HCT116 (cell line): ENCODE results near the gene ASB1.

Experiments used
- EZH2 ChIP-seq: fragments of 200-600 bp; sonication (generic); IDR thresholded peaks from 2 replicates; pipeline ENCODE4 v1.6.1; 2017; ENCODE audit warnings: antibody characterized with exemption, mixed run types
- EZH2phosphoT487 ChIP-seq: fragments of 200-600 bp; IDR thresholded peaks from 2 replicates; pipeline ENCODE4 v1.6.1; 2018; ENCODE audit warnings: antibody characterized with exemption, borderline replicate concordance
- JUND ChIP-seq: IDR thresholded peaks from 2 replicates; pipeline ENCODE4 v1.6.1; 2012
- POLR2A ChIP-seq: IDR thresholded peaks from 2 replicates; pipeline ENCODE4 v1.7.0; 2011; ENCODE audit warnings: borderline replicate concordance; ENCODE audit not compliant: insufficient read depth, insufficient read length; ENCODE audit errors: extremely low read depth
- POLR2AphosphoS5 ChIP-seq: IDR thresholded peaks from 2 replicates; pipeline ENCODE4 v1.6.1; 2011; ENCODE audit warnings: mild to moderate bottlenecking, low read depth, low read length, moderate library complexity
- SIN3A ChIP-seq: IDR thresholded peaks from 2 replicates; pipeline ENCODE4 v1.6.1; 2012; ENCODE audit warnings: low read depth
- SP1 ChIP-seq: IDR thresholded peaks from 2 replicates; pipeline ENCODE4 v1.6.1; 2012; ENCODE audit warnings: low read depth
- TCF7L2 ChIP-seq: IDR thresholded peaks from 2 replicates; pipeline ENCODE4 v1.7.0; 2011; ENCODE audit warnings: borderline replicate concordance, inconsistent platforms; ENCODE audit not compliant: insufficient read depth, insufficient read length; ENCODE audit errors: extremely low read depth
- ZBTB33 ChIP-seq: IDR thresholded peaks from 2 replicates; pipeline ENCODE4 v1.6.1; 2011; ENCODE audit warnings: mild to moderate bottlenecking, low read length, moderate library complexity; ENCODE audit not compliant: insufficient replicate concordance; ENCODE audit errors: extremely low read depth
- ZFX ChIP-seq: fragments of 450-650 bp; IDR thresholded peaks from 2 replicates; pipeline ENCODE4 v1.6.1; 2017
- TF ChIP-seq, protein P1 (sequence below): IDR thresholded peaks from 2 replicates; pipeline ENCODE4 v1.6.1; 2012
- TF ChIP-seq, protein P2 (sequence below), 3 experiments: fragments of 200-600 bp in 1 of 3; sonication (generic) in 1 of 3; IDR thresholded peaks in 2 of 3; conservative IDR thresholded peaks in 1 of 3; 2 replicates each; pipeline ENCODE4 v1.5.1; 2012 to 2017; ENCODE audit warnings: low read depth in 2 of 3, low read length in 2 of 3, antibody characterized with exemption in 1 of 3, borderline replicate concordance in 1 of 3, control low read depth in 1 of 3, mild to moderate bottlenecking in 1 of 3, mixed read lengths in 1 of 3, mixed run types in 1 of 3, moderate library complexity in 1 of 3; ENCODE audit not compliant: insufficient read depth in 1 of 3
- TF ChIP-seq, protein P3 (sequence below): IDR thresholded peaks from 2 replicates; pipeline ENCODE4 v1.6.1; 2012; ENCODE audit warnings: low read depth

DNA sequence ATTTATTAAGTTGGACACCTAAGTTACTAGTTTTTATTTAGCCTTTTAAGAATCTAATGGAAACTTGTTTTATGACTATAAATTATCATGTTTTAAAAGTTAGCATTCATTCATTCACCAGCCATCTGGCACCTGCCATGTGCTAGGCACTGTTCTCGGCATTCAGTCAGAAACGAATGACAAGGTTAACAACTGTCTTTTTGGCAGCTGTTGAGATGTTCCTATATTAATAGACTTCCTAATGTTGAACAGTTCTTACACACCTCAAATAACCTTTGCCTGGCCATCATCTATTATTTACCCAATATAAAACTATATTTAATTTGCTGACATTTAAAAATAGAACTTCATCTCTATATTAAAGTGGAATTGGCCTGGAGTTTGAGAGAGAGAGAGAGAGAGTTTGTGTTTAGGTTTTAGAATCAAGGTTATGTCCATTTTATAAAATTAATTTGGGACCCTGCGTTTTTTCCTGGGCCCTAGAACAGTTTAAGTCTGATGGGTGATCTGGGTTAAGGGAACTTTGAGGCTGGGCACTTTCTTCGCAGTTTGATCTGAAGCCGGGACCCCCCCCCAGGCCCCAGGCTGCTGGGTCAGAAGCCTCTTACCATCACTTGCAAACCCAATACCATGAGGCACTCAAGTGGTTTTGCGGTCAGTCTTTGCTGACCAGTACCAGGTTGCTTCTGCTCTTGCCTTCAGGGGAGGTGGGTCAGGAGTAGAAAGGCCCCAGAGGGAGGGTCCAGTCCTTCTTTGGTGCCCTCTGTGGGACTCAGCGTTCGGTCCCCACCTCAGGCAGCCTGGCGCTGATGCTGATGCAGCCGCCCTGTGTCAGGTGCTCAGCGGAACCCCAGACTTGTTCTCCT, 48.3 kb upstream of the ASB1 start:
- TF ChIP-seq, protein P1, sequence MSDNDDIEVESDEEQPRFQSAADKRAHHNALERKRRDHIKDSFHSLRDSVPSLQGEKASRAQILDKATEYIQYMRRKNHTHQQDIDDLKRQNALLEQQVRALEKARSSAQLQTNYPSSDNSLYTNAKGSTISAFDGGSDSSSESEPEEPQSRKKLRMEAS: no peak
- TF ChIP-seq ZFX (no peak), TCF7L2 (no peak), POLR2AphosphoS5 (no peak), JUND (no peak), SP1 (no peak), SIN3A (no peak), EZH2 (no peak), POLR2A (no peak), ZBTB33 (no peak), EZH2phosphoT487 (no peak)
- TF ChIP-seq, protein P2, sequence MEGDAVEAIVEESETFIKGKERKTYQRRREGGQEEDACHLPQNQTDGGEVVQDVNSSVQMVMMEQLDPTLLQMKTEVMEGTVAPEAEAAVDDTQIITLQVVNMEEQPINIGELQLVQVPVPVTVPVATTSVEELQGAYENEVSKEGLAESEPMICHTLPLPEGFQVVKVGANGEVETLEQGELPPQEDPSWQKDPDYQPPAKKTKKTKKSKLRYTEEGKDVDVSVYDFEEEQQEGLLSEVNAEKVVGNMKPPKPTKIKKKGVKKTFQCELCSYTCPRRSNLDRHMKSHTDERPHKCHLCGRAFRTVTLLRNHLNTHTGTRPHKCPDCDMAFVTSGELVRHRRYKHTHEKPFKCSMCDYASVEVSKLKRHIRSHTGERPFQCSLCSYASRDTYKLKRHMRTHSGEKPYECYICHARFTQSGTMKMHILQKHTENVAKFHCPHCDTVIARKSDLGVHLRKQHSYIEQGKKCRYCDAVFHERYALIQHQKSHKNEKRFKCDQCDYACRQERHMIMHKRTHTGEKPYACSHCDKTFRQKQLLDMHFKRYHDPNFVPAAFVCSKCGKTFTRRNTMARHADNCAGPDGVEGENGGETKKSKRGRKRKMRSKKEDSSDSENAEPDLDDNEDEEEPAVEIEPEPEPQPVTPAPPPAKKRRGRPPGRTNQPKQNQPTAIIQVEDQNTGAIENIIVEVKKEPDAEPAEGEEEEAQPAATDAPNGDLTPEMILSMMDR (IDR thresholded peaks at IDR 0.05 in 2 of 3, conservative IDR thresholded peaks at IDR 0.05 in 1 of 3; ENCODE audit: borderline replicate concordance in 1 of 3, insufficient read depth in 1 of 3, low read depth in 2 of 3, low read length in 2 of 3): no peak
- TF ChIP-seq, protein P3, sequence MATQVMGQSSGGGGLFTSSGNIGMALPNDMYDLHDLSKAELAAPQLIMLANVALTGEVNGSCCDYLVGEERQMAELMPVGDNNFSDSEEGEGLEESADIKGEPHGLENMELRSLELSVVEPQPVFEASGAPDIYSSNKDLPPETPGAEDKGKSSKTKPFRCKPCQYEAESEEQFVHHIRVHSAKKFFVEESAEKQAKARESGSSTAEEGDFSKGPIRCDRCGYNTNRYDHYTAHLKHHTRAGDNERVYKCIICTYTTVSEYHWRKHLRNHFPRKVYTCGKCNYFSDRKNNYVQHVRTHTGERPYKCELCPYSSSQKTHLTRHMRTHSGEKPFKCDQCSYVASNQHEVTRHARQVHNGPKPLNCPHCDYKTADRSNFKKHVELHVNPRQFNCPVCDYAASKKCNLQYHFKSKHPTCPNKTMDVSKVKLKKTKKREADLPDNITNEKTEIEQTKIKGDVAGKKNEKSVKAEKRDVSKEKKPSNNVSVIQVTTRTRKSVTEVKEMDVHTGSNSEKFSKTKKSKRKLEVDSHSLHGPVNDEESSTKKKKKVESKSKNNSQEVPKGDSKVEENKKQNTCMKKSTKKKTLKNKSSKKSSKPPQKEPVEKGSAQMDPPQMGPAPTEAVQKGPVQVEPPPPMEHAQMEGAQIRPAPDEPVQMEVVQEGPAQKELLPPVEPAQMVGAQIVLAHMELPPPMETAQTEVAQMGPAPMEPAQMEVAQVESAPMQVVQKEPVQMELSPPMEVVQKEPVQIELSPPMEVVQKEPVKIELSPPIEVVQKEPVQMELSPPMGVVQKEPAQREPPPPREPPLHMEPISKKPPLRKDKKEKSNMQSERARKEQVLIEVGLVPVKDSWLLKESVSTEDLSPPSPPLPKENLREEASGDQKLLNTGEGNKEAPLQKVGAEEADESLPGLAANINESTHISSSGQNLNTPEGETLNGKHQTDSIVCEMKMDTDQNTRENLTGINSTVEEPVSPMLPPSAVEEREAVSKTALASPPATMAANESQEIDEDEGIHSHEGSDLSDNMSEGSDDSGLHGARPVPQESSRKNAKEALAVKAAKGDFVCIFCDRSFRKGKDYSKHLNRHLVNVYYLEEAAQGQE: no peak
